ENCODE data around the gene CNKSR3.

- no peak for TF ChIP-seq CTCF (IDR thresholded peaks at IDR 0.05; ENCODE audit: borderline replicate concordance, extremely low read depth, low read length, poor library complexity, severe bottlenecking)
- TF ChIP-seq EZH2 (IDR thresholded peaks at IDR 0.05; ENCODE audit: borderline replicate concordance, low read depth, low read length, severe bottlenecking): no peak
Measured at GRCh38 chr6:154341871-154342270, 168.6 kb downstream of the CNKSR3 start.

Data from DND-41 (cell line).